Measurements from ENCODE around the gene SAMD13.
"Not testable (repeated sequence)": the region's sequence is repeated elsewhere in the genome, so short reads cannot be mapped to it uniquely, and the experiment has no call there.

SAMD13 gene

DNA sequence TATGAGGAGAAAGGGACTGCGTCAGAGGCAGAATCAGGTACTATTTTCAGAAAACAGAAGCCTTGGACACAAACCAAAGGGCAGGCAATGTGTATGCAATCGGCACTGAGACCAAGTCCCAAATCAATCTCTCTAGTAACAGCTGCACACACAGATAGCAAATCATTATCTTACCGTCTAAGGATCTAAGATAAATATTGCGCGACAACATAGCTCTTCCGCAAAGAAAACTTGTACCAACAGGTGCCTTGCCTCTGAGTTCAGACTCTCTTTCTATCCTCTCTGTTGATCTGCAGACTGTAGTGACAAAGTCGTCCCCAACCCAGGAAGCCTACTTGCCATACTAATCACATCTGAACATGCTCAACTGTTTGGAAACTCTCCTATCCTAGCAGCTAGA lies 22.6 kb upstream of the SAMD13 start:
- no peaks in the 10 kb centered on the region for H3K9me3 ChIP-seq (ENCODE audit: control insufficient read depth, low read length)
- H3K9ac ChIP-seq: no peak overlapping the region
- no peak overlapping the region for H3K4me3 ChIP-seq (ENCODE audit: low read depth, low read length)
- H3K4me1 ChIP-seq: no peaks in the 10 kb centered on the region
- H3K79me2 ChIP-seq: no peaks in the 10 kb centered on the region
- H3K4me2 ChIP-seq (ENCODE audit: low read length): no peak overlapping the region
- H2AFZ ChIP-seq: no peak overlapping the region
- no peak overlapping the region for H3K27ac ChIP-seq
- TF ChIP-seq, protein P1, sequence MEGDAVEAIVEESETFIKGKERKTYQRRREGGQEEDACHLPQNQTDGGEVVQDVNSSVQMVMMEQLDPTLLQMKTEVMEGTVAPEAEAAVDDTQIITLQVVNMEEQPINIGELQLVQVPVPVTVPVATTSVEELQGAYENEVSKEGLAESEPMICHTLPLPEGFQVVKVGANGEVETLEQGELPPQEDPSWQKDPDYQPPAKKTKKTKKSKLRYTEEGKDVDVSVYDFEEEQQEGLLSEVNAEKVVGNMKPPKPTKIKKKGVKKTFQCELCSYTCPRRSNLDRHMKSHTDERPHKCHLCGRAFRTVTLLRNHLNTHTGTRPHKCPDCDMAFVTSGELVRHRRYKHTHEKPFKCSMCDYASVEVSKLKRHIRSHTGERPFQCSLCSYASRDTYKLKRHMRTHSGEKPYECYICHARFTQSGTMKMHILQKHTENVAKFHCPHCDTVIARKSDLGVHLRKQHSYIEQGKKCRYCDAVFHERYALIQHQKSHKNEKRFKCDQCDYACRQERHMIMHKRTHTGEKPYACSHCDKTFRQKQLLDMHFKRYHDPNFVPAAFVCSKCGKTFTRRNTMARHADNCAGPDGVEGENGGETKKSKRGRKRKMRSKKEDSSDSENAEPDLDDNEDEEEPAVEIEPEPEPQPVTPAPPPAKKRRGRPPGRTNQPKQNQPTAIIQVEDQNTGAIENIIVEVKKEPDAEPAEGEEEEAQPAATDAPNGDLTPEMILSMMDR (IDR thresholded peaks at IDR 0.05): no peak
- no peaks in the 10 kb centered on the region for H3K36me3 ChIP-seq (ENCODE audit: control insufficient read depth, insufficient read depth, low read length)
- no peaks in the 10 kb centered on the region for H3K27me3 ChIP-seq (ENCODE audit: control insufficient read depth, insufficient read depth, low read length)

DNA sequence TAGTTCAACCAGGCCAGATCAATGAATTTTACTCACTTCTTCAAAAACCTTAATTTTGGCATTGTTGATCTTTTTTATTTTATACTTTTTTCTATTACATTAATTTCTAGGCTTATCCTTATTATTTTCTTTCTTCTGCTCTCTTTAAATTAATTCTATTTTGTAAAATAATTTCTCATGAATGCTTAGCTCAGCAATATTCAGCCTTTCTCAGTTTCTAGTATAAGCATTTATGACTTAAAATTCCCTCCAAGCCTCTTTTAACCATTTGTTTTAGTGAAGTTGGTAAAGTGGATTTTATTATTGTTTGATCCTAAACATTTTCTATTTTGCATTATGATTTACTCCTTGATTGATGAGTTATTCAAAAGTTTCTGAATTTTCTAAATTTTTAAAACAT lies 20.6 kb upstream of the SAMD13 start:
- Histone ChIP-seq H3K9me3 (ENCODE audit: control insufficient read depth, low read length) (no peaks in the 10 kb centered on the region), H3K4me1 (no peaks in the 10 kb centered on the region), H3K79me2 (no peaks in the 10 kb centered on the region), H3K27me3 (ENCODE audit: control insufficient read depth, insufficient read depth, low read length) (no peaks in the 10 kb centered on the region), H3K4me2 (ENCODE audit: low read length) (no peak overlapping the region), H2AFZ (no peak overlapping the region), H3K9ac (no peak overlapping the region), H3K4me3 (ENCODE audit: low read depth, low read length) (no peak overlapping the region), H3K27ac (no peak overlapping the region), H3K36me3 (ENCODE audit: control insufficient read depth, insufficient read depth, low read length) (no peaks in the 10 kb centered on the region)
- TF ChIP-seq, protein P1 (IDR thresholded peaks at IDR 0.05): no peak

DNA sequence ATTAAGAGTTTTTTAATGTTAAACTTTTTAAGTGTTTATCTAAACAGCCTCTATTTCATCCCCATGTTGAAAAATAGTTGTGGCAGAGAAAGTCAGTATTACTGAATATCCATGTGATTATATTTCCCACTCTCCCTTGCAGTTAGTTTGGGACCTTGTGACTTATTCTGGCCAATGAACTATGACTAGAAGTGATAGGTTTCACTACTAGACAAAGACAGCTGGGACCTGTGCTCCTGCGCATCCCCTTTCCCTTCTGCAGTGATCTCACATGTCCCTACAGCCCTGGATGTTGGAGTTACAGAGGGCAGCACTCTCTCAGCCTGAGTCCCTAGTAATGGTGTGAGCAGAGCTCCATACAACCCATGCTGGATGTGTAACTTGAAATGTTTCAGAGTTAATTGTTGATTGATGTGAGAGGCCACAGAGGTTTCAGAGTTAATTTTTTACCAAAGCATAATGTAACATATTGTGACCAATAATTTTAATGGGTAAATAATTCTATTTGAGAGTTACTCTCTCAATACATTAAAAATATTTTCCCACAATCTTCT lies 18.7 kb upstream of the SAMD13 start:
- Histone ChIP-seq H3K4me3 (ENCODE audit: low read depth, low read length) (no peak overlapping the region), H3K9me3 (ENCODE audit: control insufficient read depth, low read length) (no peaks in the 10 kb centered on the region), H3K79me2 (no peaks in the 10 kb centered on the region), H3K27me3 (ENCODE audit: control insufficient read depth, insufficient read depth, low read length) (no peaks in the 10 kb centered on the region), H3K36me3 (ENCODE audit: control insufficient read depth, insufficient read depth, low read length) (no peaks in the 10 kb centered on the region), H3K9ac (no peak overlapping the region), H2AFZ (no peak overlapping the region), H3K4me1 (no peaks in the 10 kb centered on the region), H3K4me2 (ENCODE audit: low read length) (no peak overlapping the region), H3K27ac (no peak overlapping the region)
- TF ChIP-seq, protein P1 (IDR thresholded peaks at IDR 0.05): no peak

DNA sequence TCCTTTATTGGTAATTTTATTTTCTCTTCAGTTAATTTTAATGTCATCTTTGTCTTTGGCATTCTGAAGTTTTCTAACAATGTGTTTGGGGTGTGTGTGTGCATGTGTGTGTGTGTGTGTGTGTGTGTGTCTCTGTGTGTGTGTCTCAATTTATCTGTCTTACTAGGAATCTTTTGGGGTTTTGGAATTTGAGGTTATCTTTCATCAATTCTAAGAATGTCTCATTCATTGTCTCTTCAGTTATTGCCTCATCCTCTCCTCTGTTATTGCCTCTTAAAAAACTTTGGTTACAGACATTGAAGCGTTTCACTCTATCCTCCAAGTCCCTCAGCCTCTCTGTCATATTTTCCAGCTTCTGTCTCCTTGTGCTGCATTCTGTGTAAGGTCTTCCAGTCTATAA lies 18.1 kb upstream of the SAMD13 start:
- H3K4me1 ChIP-seq: no peaks in the 10 kb centered on the region
- no peak overlapping the region for H2AFZ ChIP-seq
- H3K36me3 ChIP-seq (ENCODE audit: control insufficient read depth, insufficient read depth, low read length): no peaks in the 10 kb centered on the region
- TF ChIP-seq, protein P1 (IDR thresholded peaks at IDR 0.05): no peak
- H3K9me3 ChIP-seq (ENCODE audit: control insufficient read depth, low read length): no peaks in the 10 kb centered on the region
- H3K4me2 ChIP-seq (ENCODE audit: low read length): no peak overlapping the region
- no peaks in the 10 kb centered on the region for H3K27me3 ChIP-seq (ENCODE audit: control insufficient read depth, insufficient read depth, low read length)
- no peak overlapping the region for H3K27ac ChIP-seq
- H3K79me2 ChIP-seq: no peaks in the 10 kb centered on the region
- H3K9ac ChIP-seq: no peak overlapping the region
- H3K4me3 ChIP-seq (ENCODE audit: low read depth, low read length): no peak overlapping the region

DNA sequence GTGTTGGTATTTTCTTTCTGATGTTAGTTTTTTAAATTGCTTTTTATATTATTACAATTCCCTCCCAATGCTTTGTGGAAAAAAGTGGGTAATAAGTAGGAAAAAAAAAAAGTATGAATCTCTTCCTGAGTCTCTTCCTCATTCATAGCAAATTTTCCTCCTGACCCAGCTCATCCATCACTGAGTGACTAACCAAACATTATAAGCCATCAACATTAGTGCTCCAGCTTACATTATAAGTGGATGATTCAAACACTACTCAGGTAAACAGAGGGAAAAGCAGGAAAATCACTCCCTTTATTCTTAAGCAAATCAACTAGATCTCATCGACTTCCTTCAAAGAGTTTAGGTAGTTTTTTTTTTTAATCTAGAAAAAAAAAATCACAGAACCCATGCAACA lies 15.4 kb upstream of the SAMD13 start:
- Histone ChIP-seq H3K9ac (no peak overlapping the region), H2AFZ (no peak overlapping the region), H3K36me3 (ENCODE audit: control insufficient read depth, insufficient read depth, low read length) (no peaks in the 10 kb centered on the region)

DNA sequence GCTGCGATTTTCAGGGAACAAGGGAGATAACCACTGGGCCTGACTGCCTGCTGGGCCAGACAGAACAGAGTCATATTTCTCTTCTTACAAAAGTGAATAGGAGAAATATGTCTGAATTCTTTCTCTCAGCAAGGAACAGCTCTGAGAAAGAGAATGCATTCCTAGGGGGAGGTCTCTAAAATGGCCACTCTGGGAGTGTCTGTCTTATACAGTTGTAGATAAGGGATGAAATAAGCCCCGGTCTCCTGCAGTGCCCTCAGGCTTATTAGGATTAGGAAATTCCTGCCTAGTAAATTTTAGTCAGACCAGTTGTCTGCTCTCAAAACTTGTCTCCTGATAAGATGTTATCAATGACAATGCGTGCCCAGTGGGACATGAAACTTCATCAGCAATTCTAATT lies 14.1 kb upstream of the SAMD13 start:
- not testable (repeated sequence) for H3K36me3 ChIP-seq (ENCODE audit: control insufficient read depth, insufficient read depth, low read length); H3K9me3 ChIP-seq (ENCODE audit: control insufficient read depth, low read length); H3K4me2 ChIP-seq (ENCODE audit: low read length); H3K9ac ChIP-seq; H3K4me1 ChIP-seq; H3K79me2 ChIP-seq; H3K4me3 ChIP-seq (ENCODE audit: low read depth, low read length); H2AFZ ChIP-seq; H3K27ac ChIP-seq; H3K27me3 ChIP-seq (ENCODE audit: control insufficient read depth, insufficient read depth, low read length)

More for the DNA sequence above, 15.4 kb upstream of the SAMD13 start:
- TF ChIP-seq, protein P1 (IDR thresholded peaks at IDR 0.05): no peak
- Histone ChIP-seq H3K27me3 (ENCODE audit: control insufficient read depth, insufficient read depth, low read length) (no peaks in the 10 kb centered on the region), H3K79me2 (no peaks in the 10 kb centered on the region), H3K27ac (no peak overlapping the region), H3K4me3 (ENCODE audit: low read depth, low read length) (no peak overlapping the region), H3K4me2 (ENCODE audit: low read length) (no peak overlapping the region), H3K4me1 (no peaks in the 10 kb centered on the region), H3K9me3 (ENCODE audit: control insufficient read depth, low read length) (no peaks in the 10 kb centered on the region)

Data from parathyroid adenoma (tissue), 2 donors.